Measurements from ENCODE around the gene RD3L.
"Not testable (repeated sequence)": the region's sequence is repeated elsewhere in the genome, so short reads cannot be mapped to it uniquely, and the experiment has no call there.

Gene RD3L

GRCh38 chr14:103931422-103931821 is 10.9 kb downstream of the RD3L start:
- no peak for TF ChIP-seq CTCF (conservative IDR thresholded peaks at IDR 0.05; ENCODE audit: control insufficient read depth, insufficient read depth, low read depth, low read length)
- H3K4me3 ChIP-seq (ENCODE audit: control insufficient read depth, low read depth, low read length) = no peak overlapping the region
- DNase-seq (ENCODE audit: low read depth) = no peak

DNA sequence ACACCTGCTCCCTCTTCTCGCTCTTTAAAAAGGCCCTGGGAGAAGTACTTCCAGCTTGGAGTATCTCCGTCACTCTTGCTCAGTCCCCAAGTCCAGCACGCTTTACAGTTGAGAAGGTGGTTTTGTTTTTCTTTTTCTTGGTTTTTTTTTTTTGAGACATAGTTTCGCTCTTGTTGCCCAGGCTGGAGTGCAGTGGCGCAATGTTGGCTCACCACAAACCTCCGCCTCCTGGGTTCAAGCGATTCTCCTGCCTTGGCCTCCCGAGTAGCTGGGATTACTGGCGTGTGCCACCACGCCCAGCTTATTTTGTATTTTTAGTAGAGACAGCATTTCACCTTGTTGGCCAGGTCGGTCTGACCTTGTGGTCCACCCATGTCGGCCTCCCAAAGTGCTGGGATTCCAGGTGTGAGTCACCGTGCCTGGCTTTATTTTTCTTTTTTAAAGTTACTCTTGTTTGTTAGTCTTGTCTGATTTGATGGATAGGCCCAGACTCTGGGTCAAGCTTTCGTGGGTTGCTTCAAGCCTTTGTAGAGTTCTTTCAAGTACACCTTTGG is 12.2 kb downstream of the RD3L start:
- no peak for DNase-seq (ENCODE audit: low read depth)
- H3K4me3 ChIP-seq (ENCODE audit: control insufficient read depth, low read depth, low read length) = no peak overlapping the region
- no peak for TF ChIP-seq CTCF (conservative IDR thresholded peaks at IDR 0.05; ENCODE audit: control insufficient read depth, insufficient read depth, low read depth, low read length)

DNA sequence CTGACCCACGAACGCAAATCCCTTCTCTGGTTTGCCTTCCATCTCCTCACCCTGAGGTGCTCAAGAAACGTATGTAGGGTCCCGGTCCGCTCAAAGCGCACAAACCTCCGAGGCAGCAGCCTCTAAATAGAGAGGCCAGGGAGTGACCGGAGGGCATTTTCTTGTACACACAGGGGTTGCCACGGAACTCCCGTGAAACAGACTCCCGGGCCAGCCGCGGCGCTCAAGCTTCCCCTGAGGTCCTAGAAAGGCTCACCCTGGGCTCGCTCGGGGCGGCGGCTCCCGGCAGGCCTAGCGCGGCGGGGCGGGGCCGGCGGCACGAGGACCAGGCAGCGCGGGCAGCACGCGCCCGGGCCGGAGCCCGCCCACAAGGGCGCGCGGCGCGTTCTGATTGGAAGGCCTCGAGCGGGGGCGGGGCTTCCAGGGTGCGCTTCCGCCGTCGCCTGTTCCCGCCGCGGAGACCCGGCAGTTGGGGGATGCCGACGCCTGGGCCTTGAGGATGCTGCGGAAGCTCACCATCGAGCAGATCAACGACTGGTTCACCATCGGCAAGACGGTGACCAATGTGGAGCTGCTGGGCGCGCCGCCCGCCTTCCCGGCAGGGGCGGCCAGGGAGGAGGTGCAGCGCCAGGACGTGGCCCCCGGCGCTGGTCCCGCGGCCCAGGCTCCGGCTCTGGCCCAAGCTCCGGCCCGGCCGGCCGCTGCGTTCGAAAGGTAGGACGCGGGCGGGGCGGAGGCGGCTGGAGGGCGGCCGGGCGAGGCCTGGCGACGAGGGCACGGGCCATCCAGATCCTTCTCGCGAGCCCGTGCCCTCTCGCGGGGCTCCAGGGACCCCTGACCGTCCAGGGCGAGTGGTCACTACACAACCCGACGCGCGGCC is 14.1 kb downstream of the RD3L start, which contains the start of gene TDRD9:
TSS of gene TDRD9 (plus strand) at position 446 of the 880 bp plus-strand sequence. CDS start at position 500, 54 bp downstream.
- H3K4me3 ChIP-seq (ENCODE audit: control insufficient read depth, low read depth, low read length) = no peak within 1 kb of the TSS
- no peak for DNase-seq (ENCODE audit: low read depth)
- no peak for TF ChIP-seq CTCF (conservative IDR thresholded peaks at IDR 0.05; ENCODE audit: control insufficient read depth, insufficient read depth, low read depth, low read length)

GRCh38 chr14:103927566-103927965 is 14.8 kb downstream of the RD3L start:
- DNase-seq (ENCODE audit: low read depth) = no peak
- H3K4me3 ChIP-seq (ENCODE audit: control insufficient read depth, low read depth, low read length) = no peak overlapping the region
- no peak for TF ChIP-seq CTCF (conservative IDR thresholded peaks at IDR 0.05; ENCODE audit: control insufficient read depth, insufficient read depth, low read depth, low read length)

DNA sequence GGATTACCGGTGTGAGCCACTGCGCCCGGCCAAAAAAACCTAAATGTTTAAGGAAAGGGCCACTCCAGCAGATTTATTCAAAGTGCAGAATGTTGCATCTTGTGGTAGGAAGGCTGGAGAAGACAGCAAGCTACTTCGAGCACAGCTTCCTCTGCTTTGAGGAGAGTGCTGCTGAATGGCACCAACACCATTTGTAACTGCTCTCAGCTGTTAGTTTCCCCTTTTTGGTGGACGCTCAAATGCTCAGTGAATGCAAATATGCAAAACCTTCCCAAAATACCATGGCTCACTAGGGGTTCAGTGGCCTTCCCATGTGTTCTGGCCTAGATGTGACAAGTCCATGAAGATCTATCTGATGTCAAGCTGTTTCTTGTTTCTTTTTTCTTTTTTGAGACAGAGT is 17.0 kb downstream of the RD3L start:
- no peak for TF ChIP-seq CTCF (conservative IDR thresholded peaks at IDR 0.05; ENCODE audit: control insufficient read depth, insufficient read depth, low read depth, low read length)
- DNase-seq (ENCODE audit: low read depth) = no peak
- H3K4me3 ChIP-seq (ENCODE audit: control insufficient read depth, low read depth, low read length) = no peak overlapping the region

DNA sequence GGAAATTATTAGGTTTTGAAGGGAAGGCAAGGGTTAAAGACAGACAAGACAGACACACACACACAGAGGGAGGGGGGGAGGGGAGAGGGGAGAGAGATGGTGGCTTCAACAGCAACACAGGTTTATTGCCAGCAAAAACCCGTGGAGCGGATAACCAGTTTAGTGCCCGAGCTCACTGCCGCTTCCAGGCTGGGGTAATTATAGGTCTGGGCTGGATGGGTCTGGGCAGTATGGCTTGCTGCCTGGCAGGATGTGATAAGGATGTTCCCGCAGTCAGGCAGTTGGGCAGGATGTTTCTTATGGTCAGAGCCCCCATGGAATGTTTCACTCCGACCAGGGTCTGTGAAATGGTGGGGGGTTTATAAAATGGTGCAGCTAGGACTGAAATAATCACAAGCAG is 18.5 kb downstream of the RD3L start:
- DNase-seq (ENCODE audit: low read depth) = no peak
- TF ChIP-seq CTCF (conservative IDR thresholded peaks at IDR 0.05; ENCODE audit: control insufficient read depth, insufficient read depth, low read depth, low read length) = no peak
- no peak overlapping the region for H3K4me3 ChIP-seq (ENCODE audit: control insufficient read depth, low read depth, low read length)

- peak overlapping the region; percentile 45 for H3K4me3 ChIP-seq (ENCODE audit: control insufficient read depth, low read depth, low read length)
- not testable (repeated sequence) for DNase-seq (ENCODE audit: low read depth)
Measured at GRCh38 chr14:103921855-103922200, 20.5 kb downstream of the RD3L start.
